Measurements from ENCODE around the gene ASCL5. TPM values are rescaled to one million over a fixed set of nuclear protein-coding genes. Genes with fewer than 3 reads are reported as not detected.

The ASCL5 gene
- total and polyA plus RNA-seq, 2 of the 13 experiments (the other 11 are each of a cell fraction or from before 2014, with no cell fraction given): not detected

- TF ChIP-seq CBX1 (IDR thresholded peaks at IDR 0.05; ENCODE audit: low read depth): no peak
- no peak for TF ChIP-seq ZNF512 (CRISPR knock-in tag; IDR thresholded peaks at IDR 0.05)
- no peak for TF ChIP-seq GATAD2A (CRISPR knock-in tag; IDR thresholded peaks at IDR 0.05)
- TF ChIP-seq SP4 (CRISPR knock-in tag; IDR thresholded peaks at IDR 0.05): peak; percentile 66; the same call in 1 of the 2 replicates
- no peak for TF ChIP-seq ZNF605 (CRISPR knock-in tag; IDR thresholded peaks at IDR 0.05)
- peak; percentile 99 for TF ChIP-seq CEBPG (CRISPR knock-in tag; IDR thresholded peaks at IDR 0.05)
- no peak for TF ChIP-seq SIX4 (CRISPR knock-in tag; IDR thresholded peaks at IDR 0.05)
- no peak for TF ChIP-seq IKZF4 (CRISPR knock-in tag; IDR thresholded peaks at IDR 0.05; ENCODE audit: borderline replicate concordance, low read depth, not compliant biosample characterization)
- TF ChIP-seq ZNF740 (CRISPR knock-in tag; IDR thresholded peaks at IDR 0.05): no peak
- peak; percentile 99 for TF ChIP-seq RFX3 (CRISPR knock-in tag; IDR thresholded peaks at IDR 0.05)
- peak; percentile 45; the same call in 1 of the 2 replicates for TF ChIP-seq ZNF768 (CRISPR knock-in tag; IDR thresholded peaks at IDR 0.05)
- no peak for TF ChIP-seq TIGD3 (CRISPR knock-in tag; IDR thresholded peaks at IDR 0.05; ENCODE audit: borderline replicate concordance)
- TF ChIP-seq SMAD3 (CRISPR knock-in tag; IDR thresholded peaks at IDR 0.05): peak; percentile 39; the same call in 1 of the 2 replicates
- TF ChIP-seq ZNF7 (CRISPR knock-in tag; IDR thresholded peaks at IDR 0.05): no peak
- TF ChIP-seq MEIS1 (CRISPR knock-in tag; IDR thresholded peaks at IDR 0.05; ENCODE audit: borderline replicate concordance): no peak; the same call in 1 of the 2 replicates
- TF ChIP-seq SNRNP70 (IDR thresholded peaks at IDR 0.05; ENCODE audit: low read depth, low read length): no peak
- no peak for TF ChIP-seq ZZZ3 (CRISPR knock-in tag; IDR thresholded peaks at IDR 0.05; ENCODE audit: borderline replicate concordance)
- TF ChIP-seq MZF1 (CRISPR knock-in tag; IDR thresholded peaks at IDR 0.05; ENCODE audit: borderline replicate concordance): no peak
- no peak for TF ChIP-seq ZNF224 (CRISPR knock-in tag; IDR thresholded peaks at IDR 0.05)
- TF ChIP-seq ZNF781 (CRISPR knock-in tag; IDR thresholded peaks at IDR 0.05; ENCODE audit: borderline replicate concordance, not compliant biosample characterization): no peak
- no peak for TF ChIP-seq NKX3-1 (CRISPR knock-in tag; IDR thresholded peaks at IDR 0.05)
- no peak for TF ChIP-seq TSC22D2 (CRISPR knock-in tag; IDR thresholded peaks at IDR 0.05; ENCODE audit: borderline replicate concordance)
- TF ChIP-seq ZNF891 (CRISPR knock-in tag; IDR thresholded peaks at IDR 0.05): no peak
- TF ChIP-seq SRSF9 (IDR thresholded peaks at IDR 0.05; ENCODE audit: borderline replicate concordance, insufficient read depth, low read depth, low read length, poor library complexity, severe bottlenecking): no peak
- TF ChIP-seq MTF1 (CRISPR knock-in tag; IDR thresholded peaks at IDR 0.05): no peak
- peak; percentile 42; the same call in 1 of the 2 replicates for TF ChIP-seq E2F1 (CRISPR knock-in tag; IDR thresholded peaks at IDR 0.05)
- no peak for TF ChIP-seq ZNF850 (CRISPR knock-in tag; conservative IDR thresholded peaks at IDR 0.05)
- TF ChIP-seq ZMYM2 (CRISPR knock-in tag; IDR thresholded peaks at IDR 0.05): no peak
Measured at GRCh38 chr1:201154389-201155165, 27.6 kb upstream of the ASCL5 start, which contains the start of gene TMEM9 (continued).
